ENCODE data around the gene ZNF507.
"Not testable (repeated sequence)": the region's sequence is repeated elsewhere in the genome, so short reads cannot be mapped to it uniquely, and the experiment has no call there.

GRCh38 chr19:32374362-32374761, 29.0 kb downstream of the ZNF507 start:
- not testable (repeated sequence) for TF ChIP-seq POLR2A, CTCF (IDR thresholded peaks at IDR 0.05)
